HG03108 (cell line): Measurements from ENCODE around the gene SPATS1.

ENCODE experiments used
- ATAC-seq: cut with Tn5 transposase; IDR thresholded peaks from one replicate; pipeline ENCODE4 v1.9.1; 2021; ENCODE audit warnings: moderate library complexity; ENCODE audit not compliant: unreplicated experiment

The SPATS1 gene, protein sequence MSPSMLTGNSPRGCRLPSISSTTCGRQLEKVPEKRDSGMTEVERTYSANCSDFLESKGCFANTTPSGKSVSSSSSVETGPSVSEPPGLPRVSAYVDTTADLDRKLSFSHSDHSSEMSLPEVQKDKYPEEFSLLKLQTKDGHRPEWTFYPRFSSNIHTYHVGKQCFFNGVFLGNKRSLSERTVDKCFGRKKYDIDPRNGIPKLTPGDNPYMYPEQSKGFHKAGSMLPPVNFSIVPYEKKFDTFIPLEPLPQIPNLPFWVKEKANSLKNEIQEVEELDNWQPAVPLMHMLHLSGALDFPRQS

DNA sequence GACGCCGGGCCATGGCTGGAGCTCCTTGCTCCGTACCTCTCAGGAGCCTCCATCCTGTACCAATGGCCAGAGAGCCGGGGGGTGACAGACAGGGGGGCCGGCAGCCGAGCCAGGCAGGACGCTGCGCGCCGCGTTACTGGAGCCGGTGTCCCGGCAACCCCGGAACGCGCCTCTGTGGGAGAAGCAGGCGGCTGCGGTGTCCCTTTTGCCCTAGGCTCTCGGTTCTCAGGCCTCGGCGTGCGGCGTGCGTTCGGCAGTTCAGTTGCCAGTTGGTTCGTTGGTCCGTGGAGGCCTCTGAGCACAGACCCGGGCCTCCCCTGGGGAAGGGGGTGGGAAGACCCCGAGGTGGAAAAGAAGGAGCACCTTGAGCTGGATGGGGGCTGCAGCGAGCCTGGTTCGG, at the start of gene SPATS1:
SPATS1 (plus strand) TSS at position 162 of the 400 bp plus-strand sequence. CDS start 446 bp downstream, outside the sequence.
- ATAC-seq: no peak

DNA sequence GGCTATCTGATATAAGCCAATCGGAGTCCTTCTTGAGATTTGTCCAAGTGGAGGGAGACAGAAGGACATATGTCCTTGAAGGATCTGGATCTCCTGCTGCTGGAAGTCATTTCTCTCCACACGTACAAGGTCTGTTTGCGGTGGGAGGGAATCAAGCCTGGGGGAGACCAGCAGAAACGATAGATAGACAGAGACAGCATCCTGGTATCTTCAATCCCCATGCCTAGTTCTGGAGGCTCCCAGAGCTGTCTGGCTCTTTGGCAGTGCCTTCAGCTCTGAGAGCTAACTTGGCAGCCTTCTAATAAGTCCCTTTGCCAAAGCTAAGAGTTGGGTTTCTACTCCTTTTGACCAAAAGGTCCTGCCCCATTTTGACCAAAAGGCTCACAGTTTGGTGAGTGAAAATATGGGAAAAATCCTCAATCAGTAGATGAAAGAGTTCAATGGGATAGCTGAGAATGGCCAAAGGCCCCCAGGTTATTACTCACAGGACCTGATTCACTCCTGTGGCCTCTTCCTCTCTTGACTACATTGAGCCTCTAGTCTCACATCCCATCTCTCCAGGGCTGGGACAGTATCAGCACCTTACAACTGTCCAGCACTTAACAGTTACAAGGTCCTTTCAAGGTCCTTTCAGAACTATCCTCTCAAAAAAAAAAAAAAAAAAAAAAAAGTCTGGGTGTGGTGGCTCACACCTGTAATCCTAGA, 49.6 kb upstream of the SPATS1 start:
- no peak for ATAC-seq

DNA sequence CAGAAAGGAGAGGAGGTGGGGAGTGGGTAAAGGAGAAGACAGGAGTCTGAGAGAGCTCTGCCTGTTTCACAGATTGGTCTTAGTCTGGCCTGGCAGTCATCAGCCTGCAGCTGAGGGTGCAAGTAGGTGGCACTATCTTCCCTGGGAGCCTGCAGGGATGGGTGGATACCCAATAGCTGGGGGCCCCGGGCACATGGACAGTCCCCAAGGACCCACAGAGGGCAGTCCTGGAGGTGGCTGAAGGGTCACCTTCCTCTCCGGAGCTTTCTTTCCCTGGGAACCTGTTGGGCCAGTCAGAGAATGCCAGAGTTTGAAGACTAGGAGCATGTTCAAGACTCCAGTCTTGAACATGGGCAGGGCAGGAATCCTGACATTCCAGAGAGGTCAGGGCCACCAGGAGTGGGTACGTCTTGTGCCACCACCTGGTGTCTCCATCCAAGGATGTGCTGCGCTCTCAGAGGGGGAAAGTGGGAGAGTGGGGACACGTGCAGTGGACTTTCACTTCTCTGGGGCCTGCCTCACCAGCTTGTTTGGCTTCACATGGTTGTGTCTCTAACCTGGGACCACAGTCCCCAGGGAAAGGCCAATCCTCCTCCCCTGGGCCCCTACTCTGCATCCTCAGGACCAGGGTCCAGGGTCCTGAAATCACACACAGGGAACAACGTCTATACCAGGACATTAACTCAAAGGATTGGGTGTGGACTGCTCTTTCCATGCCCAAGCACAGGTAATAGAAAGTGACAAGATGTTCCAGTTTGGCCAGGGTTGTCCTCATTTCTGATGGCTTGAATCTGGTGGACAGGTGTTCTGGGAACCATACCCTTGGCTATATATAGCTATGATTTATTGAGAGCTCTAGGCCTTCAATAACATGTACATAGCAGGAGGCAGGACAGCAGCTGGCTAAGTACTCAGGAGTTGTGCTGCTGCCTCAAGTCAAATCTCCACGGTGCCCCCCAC, 47.3 kb upstream of the SPATS1 start:
- ATAC-seq: no peak

DNA sequence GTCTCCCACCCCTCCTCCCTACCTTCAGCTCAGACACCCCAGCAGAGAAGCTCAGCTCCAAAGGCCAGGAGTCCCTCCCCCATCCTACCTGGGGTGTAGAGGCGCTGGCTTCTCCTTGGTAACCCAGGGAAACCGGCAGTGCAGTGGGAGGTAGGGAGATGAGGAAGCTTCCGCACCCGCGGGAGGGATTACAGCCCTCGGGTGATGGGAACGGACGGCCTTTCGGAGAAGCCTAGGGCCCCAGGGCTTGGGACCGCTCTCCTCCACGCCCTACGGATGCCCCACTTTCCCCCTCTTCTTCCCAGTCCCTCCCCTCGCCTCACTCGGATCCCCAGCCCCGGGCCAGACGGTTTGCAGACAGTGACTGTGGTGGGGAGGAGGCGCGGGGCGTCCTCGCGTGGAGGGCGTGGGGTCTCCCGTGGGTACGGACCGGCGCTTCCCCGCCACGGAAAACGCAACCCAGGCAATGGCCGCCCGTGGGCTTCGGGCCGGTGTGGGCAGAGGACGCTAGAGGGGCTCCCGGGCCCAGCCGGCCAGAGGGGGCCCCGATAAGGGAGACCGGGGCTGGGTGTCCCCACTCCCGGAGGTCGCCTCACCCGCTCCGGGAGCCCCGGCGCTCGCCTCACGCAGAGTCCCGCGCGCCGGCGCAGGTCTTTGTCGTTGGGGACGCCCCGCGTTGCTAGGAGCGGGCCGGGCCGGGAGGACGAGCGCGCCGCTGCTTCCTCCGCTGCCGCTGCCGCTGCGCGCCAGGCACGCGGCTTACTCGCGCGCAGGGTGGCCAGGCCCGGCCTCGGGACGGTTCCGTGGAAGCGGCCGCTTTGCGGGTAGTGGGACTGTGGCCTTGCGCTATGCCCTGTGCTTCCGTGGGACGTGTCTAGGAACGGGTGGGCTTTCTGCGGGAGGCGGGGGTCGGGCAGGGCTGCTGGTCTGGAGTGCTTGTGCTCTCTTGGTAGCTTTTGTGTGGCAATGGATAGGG, 45.1 kb upstream of the SPATS1 start:
- ATAC-seq: no peak

DNA sequence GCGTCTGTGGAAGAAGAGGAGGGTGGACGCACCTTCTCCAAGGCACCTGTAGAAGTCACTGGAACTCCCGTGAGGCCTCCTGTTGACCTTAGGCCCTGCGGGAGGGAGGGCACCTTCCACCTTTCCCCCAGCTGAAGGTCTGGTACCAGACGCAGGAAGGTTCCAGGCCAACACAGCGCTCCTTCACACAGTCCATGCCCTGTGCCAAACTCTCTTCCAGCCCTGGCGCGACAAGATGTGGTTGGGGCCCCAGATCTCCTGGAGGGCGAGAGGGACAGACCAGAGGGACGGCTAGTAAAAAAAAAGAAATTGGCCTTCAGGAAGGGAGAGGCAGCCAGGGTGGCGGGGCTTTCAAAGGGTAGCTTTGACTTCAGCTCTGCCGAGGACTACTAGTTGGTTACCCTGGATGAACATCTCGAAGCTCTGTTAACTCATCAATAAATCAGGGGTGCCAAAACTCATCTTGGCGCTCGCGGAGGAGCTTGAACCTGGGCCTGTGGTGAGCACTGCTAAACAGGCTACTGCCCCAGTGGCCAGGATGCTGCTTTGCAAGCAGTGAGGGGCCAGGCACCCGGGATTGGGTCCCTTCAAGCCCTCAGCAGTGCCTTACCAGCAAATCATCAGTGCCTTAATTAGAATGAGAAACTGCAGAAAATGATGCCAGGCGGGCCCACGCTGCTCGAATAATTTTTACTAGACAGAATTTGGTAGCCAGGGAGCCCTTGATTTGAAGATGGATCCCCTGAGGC, 44.2 kb upstream of the SPATS1 start:
- no peak for ATAC-seq

DNA sequence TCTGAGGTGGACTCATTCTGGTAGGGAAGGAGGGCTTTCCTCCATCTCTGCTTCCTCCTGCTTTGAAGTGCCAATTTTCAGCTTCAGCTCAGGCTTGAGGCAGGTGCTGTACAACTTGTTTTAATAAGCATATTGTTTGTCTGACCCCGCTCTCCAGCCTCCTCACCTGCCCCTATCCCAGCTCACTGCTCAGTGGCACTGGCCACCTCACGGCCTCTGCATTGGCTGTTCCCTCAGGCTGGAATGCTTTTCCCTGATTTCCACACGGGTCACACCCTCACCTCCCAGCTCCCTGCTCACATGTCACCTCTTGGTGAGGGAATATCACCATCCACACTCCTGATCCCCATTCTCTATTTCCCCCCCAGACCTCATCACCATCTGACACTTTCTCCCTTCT, 43.6 kb upstream of the SPATS1 start:
- ATAC-seq: no peak

DNA sequence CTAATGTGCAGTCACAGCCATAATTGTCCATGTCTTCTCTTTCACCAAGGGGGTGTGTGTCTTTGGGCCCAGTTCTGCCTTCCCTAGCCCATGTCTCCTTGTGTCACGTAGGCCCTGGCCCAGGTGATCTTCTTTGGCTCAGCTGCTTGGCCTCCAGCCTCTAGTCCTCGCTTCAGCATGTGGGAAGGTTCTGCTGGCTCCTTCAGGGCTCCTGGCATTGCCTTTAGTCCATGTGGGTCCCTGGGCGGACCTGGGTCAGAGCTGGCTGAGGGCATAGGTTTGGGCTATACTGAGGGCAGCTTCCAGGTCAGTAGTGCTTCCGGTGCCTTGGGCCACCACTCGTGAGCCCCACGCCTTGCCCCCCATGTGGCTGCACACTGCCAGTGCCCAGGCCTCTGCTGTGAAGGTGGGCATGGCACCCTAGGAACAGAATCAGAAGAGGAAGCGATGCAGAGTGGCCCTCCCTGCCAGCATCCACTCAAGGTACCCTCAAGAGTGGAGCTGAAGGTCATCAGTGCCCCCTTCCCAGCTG, 42.1 kb upstream of the SPATS1 start:
- no peak for ATAC-seq

DNA sequence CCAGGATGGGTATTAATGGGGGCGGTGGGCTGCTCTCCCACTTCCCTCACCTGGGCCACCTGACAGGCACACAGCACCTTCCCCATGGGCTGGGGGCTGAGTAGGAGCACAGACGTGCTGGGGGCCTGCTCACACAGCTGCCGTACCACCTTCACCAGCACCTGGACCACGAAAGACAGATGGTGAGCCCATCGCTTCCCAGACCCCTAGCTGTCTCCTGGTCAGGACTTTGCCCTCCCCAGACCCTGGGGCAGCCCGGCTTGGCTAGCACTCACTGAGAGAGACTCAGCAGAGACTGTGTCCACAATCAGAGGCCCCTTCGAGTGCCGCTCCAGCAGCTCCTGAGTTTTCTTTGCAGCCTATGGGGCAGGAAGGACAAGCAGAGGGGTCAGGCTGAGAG, 41.3 kb upstream of the SPATS1 start:
- ATAC-seq: no peak

DNA sequence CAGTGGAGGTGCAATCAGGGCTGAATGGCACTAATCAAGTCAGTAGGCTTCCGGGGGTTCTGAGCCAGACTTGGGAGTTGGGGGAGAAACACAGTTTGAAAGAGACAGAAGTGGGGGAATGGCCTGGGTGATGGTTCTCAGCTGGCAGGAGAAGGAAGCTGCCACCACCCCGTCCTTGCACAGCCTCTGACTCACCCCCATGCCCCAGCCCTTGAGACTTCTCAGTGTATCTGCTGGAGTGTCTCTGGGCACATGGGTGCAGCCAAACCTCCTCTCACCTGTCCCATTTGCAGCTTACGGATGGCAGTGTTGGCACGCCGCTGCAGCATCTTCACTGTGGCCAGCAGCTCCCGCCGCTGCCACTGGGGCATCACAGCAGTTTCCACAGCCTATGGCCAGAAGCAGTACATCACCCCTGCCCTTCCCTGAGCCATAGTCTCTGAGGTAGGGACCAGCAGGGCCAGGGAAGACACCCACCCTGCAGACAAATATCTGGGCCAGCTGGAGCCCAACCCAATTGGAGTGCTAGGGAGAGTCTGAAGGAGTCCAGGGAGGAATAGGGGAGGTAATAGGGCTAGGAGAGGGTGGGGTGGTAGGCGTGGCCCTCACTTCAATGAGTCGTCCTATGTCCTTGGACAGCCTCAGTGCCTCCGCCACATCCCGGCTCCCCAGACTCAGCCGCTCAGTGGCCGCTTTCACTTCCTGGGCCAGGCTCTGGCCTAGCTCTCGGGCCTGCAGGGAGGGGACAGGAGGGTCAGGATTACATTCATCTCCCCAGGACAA, 40.5 kb upstream of the SPATS1 start:
- ATAC-seq: no peak

DNA sequence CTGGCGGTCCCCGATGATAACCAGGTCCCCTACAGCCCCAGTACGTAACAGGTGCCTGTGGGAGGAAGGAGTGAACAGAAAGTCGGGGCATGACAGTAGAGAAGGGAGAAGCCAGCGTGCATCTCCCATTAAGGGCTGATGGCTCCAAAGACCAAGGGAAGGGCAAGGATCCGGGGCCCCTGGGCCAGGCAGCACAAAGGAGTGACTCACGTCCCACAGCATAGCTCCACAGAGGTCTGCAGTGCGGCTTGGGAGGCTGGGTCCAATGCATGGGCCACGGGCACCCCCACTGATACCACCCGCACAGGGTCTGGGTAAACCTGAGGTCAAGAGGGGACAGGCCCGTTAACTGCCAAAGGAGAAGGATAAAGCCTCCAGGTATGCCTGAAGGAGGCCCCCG, 39.6 kb upstream of the SPATS1 start:
- ATAC-seq: no peak

DNA sequence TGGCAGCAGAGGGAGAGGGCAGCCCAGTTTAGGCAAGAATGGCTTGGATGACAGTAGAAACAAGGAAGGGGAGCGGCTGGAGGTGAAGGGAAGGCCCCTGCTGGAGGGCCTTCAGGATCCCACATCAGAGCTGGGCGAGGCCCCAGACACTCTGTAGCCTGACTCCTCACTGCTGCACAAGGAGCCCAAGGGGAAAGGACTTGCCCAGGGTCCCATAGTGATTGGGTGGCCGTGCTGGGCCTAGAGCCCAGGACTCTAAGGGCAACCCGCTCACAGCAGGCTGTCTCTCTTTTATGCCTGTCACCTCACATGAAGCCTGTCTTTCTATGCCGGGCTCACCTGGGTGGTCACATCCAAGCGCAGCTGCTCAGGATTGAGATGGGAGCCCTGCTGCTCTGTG, 38.6 kb upstream of the SPATS1 start:
- ATAC-seq: no peak

DNA sequence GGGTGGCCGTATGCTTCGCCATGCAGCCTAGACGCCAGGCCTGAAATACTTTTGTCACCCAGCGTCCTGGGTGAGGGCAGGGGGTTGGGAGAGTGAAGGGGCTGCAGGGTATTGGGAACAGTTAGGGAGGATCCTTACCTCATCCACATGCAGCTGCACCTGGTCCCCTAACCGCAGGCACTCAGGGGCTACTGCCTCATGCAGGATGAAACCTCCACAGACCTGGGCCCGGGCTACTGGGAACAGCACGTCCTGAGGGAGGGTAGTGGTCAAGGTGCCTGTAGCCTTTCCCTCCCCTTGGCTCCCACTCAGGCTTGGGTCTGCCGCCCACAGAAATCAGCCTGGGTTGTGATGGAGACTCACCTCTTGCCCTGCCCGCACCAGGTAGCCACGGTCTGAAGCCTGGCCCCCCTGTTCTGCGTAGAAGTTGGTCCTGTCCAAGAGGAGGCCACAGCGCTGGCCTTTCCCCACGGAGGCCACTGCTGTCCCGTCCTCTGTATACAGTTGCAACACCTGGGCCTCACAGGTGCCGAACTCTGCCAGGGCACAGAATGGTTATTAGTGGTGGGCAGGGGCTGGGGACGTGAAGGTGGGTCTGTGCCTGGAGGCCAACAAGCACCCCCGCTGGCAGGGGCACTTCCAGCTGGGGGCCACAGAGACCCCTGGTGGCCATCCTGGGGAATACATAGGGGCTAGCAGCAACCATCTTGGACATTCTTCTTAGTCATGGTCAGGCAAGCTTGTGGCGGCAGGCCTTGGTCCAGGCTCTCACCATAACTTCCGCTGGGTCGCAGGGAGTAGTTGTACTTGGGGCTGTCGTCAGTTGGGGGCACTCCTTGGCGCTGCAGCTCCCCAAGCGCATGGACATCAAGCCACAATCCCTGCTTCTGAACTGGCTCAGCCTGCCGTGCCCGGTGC, 37.9 kb upstream of the SPATS1 start:
- no peak for ATAC-seq

DNA sequence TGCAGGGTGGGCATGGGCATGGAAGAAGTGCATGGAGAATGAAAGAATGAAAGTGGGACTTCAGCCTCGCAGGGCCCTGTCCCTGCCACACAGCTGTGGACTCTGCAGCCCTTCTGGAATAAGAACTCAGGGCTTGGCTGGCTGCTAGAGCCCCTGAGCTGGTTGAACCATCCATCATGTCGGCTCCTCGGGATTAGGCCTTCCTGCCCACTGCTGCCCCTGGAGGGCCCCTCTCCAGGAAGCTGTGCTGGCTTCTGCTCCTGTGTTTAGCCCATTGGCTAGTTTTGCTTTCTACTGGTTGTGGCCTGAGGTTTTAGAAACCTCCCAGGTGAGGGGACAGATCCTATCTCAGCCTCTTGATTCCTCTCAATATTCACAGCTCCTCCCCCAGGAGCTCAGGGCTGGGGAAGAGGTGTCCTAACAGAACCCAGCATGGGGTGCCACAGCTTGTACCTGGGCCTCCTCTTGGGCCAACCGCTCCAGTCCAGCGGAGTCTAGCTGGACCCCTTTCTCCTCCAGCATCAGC, 37.2 kb upstream of the SPATS1 start:
- ATAC-seq: no peak

DNA sequence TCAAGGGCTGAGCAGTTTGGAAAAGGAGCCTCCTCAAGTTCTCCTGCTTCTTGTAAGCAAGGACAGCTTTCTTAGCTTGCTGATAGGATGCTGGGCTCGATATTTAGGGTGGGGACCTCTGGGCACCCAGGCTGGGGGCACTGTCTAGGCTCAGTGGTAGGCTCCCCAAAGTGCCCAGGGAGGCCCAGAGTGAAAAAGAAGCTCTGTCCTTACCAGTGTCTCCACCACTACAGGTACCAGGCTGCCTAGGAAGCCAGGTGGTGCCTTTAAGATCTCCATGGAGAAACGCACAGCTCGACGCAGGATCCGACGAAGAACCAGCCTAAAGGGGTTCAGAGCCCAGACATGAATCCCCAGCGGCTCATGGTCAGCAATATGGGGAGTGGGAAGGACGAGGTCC, 35.7 kb upstream of the SPATS1 start:
- no peak for ATAC-seq

DNA sequence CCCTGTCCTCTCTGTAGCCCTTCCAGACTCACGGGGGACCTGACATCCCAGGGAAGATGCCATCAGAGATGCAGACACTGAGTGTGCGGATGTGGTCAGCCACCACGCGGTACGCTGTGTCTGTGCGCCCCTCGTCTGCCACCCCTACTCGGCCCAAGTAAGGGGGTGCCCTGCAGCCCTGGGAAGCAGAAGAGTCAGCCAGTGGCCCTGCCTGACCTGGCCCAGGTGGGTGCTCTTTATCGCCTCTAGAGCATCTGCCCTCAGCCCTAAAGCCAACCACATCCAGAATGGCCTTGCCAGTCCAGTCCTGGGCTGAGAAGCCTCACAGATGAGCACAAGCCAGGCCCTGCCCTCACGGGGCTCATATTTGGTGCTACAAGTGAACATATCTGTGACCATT, 35.2 kb upstream of the SPATS1 start:
- ATAC-seq: no peak

DNA sequence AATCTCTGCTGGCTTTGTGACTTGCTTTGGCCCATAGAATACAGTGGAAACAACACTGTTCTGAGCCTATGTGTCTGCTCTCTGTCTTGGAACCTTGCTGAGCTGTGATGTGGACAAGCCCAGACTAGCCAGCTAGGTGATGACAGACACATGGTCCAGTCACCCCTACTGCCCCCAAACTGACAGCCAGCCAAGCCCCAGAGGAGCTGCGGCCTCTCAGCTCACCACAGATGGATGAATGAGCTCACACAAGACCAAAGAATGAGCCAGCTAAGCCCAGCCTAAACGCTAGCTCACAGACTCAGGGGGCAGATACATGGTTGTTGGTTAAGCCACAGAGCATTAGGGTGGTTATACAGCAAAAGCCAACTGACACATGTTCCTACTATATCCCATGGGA, 33.4 kb upstream of the SPATS1 start:
- no peak for ATAC-seq

DNA sequence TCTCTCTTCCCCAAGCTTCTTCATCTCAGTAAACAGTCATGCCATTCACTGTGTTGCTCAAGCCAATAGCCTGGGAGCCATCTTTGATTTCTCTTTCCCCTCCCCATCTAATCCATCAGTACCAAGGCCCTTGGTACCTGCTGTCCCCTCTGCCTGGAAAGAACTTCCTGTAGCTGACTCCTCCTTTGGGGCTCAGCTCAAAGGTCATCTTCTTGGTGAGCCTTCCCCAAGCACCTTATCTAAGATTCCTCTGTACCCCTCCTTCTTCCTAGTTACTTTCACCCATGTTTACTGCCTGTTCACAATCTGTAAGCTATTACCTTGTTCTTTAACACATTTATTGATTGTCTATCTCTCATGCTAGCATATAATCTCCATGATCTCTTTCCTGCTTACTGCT, 32.8 kb upstream of the SPATS1 start:
- no peak for ATAC-seq
